Fibroblast of lung (primary cell): Measurements from ENCODE around the gene TPX2.

Source experiments
- CTCF ChIP-seq, 2 donors: IDR thresholded peaks in 1 of 2; conservative IDR thresholded peaks in 1 of 2; 1 replicate in 1 of 2; 2 replicates in 1 of 2; pipeline ENCODE4 v1.5.1; 2011 to 2012; ENCODE audit warnings: low read length in 2 of 2, control low read depth in 1 of 2, inconsistent platforms in 1 of 2, low read depth in 1 of 2, mild to moderate bottlenecking in 1 of 2
- EZH2 ChIP-seq: IDR thresholded peaks from 2 replicates; pipeline ENCODE4 v1.5.1; 2012; ENCODE audit warnings: low read length, control low read depth, mild to moderate bottlenecking; ENCODE audit errors: missing control alignments

GRCh38 chr20:31716818-31717477, 22.1 kb upstream of the TPX2 start:
- TF ChIP-seq CTCF (conservative IDR thresholded peaks at IDR 0.05 in 1 of 2, IDR thresholded peaks at IDR 0.05 in 1 of 2; ENCODE audit: low read depth in 1 of 2, low read length in 2 of 2) (no peak), EZH2 (no peak)
